Suprapubic skin (tissue), 4 donors: ENCODE measurements around the gene CDC37. TPM values are rescaled to one million over a fixed set of nuclear protein-coding genes. Genes with fewer than 3 reads are reported as not detected.
"Not testable (repeated sequence)": the region's sequence is repeated elsewhere in the genome, so short reads cannot be mapped to it uniquely, and the experiment has no call there.

Source experiments
- DNase-seq, 2 donors: peaks; one replicate each; pipeline ENCODE4 v3.0.0-alpha.2; 2019; ENCODE audit warnings: low spot score in 2 of 2
- H3K27ac ChIP-seq: fragments of 200-600 bp; sonication (generic); one replicate; pipeline ENCODE4 v1.5.1; 2019
- H3K27me3 ChIP-seq: fragments of 200-600 bp; sonication (generic); one replicate; pipeline ENCODE4 v1.5.1; 2019
- H3K36me3 ChIP-seq: fragments of 200-600 bp; sonication (generic); one replicate; pipeline ENCODE4 v1.5.1; 2019
- H3K4me1 ChIP-seq: fragments of 200-600 bp; sonication (generic); one replicate; pipeline ENCODE4 v1.5.1; 2019
- H3K4me3 ChIP-seq: fragments of 200-600 bp; sonication (generic); one replicate; pipeline ENCODE4 v1.5.1; 2019; ENCODE audit warnings: mild to moderate bottlenecking
- H3K9me3 ChIP-seq: fragments of 200-600 bp; sonication (generic); one replicate; pipeline ENCODE4 v1.5.1; 2019
- CTCF ChIP-seq, 2 donors: fragments of 200-600 bp in 1 of 2; fragments of 450-650 bp in 1 of 2; sonication (generic) in 1 of 2; IDR thresholded peaks; one replicate each; pipeline ENCODE4 v1.5.1; 2016 to 2019; ENCODE audit warnings: antibody characterized with exemption in 2 of 2, mild to moderate bottlenecking in 1 of 2, moderate library complexity in 1 of 2
- EP300 ChIP-seq: sonication (generic); formaldehyde crosslinking; IDR thresholded peaks from one replicate; pipeline ENCODE4 v1.6.1; 2017; ENCODE audit warnings: antibody characterized with exemption
- POLR2A ChIP-seq, 2 donors: fragments of 450-650 bp; IDR thresholded peaks; one replicate each; pipeline ENCODE4 v1.6.1; 2017; ENCODE audit warnings: antibody characterized with exemption in 2 of 2, mild to moderate bottlenecking in 2 of 2, moderate library complexity in 2 of 2
- POLR2AphosphoS5 ChIP-seq, 3 donors: sonication (generic); formaldehyde crosslinking; IDR thresholded peaks; one replicate each; pipeline ENCODE4 v1.6.1; 2017; ENCODE audit warnings: antibody characterized with exemption in 3 of 3
- WGBS: methylation state at CpG from one replicate; pipeline ENCODE4 v1.1.5; 2018; 5-methylcytosine and 5-hydroxymethylcytosine counted together
- total RNA-seq, 4 donors: library from RNA; depleted of rRNA; stranded (reverse); fragments of >200 nt; gene quantifications; one replicate each; pipeline ENCODE4 v1.1.0, GENCODE V29; 2016

Gene CDC37
- total RNA-seq, 4 donors from 2014 or later = 91.7 to 178 (median 109) TPM

- H3K36me3 ChIP-seq = peaks cover 21% of the 10 kb centered on the region
- no peaks in the 10 kb centered on the region for H3K27me3 ChIP-seq
- WGBS = 0% methylated on average over 19 of the region's 58 CpGs
- H3K4me3 ChIP-seq = peak within 1 kb of the TSS; percentile 84
- peaks cover 18% of the 10 kb centered on the region for H3K4me1 ChIP-seq
- peak; percentile 97 to 99 for DNase-seq
- TF ChIP-seq POLR2A (IDR thresholded peaks at IDR 0.05) (peak; percentile 26 to 47), CTCF (IDR thresholded peaks at IDR 0.05) (no peak), POLR2AphosphoS5 (IDR thresholded peaks at IDR 0.05) (peak in 1 of 3 donors; percentile 45), EP300 (no peak)
- H3K9me3 ChIP-seq = no peaks in the 10 kb centered on the region
- H3K27ac ChIP-seq = peak within 1 kb of the TSS; percentile 73
Observed at GRCh38 chr19:10380313-10381102, 22.8 kb downstream of the CDC37 start, which contains the start of gene TYK2. Gene TYK2, minus strand, starts transcription at chr19:10380572. Its CDS starts 2,166 bp downstream, at chr19:10378406.

GRCh38 chr19:10379880-10380312 is 23.4 kb downstream of the CDC37 start:
- TF ChIP-seq EP300 (no peak), POLR2AphosphoS5 (IDR thresholded peaks at IDR 0.05) (no peak), CTCF (IDR thresholded peaks at IDR 0.05) (no peak)
- no peak for DNase-seq
- H3K36me3 ChIP-seq = peaks cover 27% of the 10 kb centered on the region
- 0% methylated on average over 6 of the region's 10 CpGs for WGBS
- peaks cover 18% of the 10 kb centered on the region for H3K4me1 ChIP-seq
- peak overlapping the region; percentile 73 for H3K27ac ChIP-seq
- H3K27me3 ChIP-seq = no peaks in the 10 kb centered on the region
- no peaks in the 10 kb centered on the region for H3K9me3 ChIP-seq
- H3K4me3 ChIP-seq = peak overlapping the region; percentile 84

- Histone ChIP-seq H3K4me1 (peaks cover 18% of the 10 kb centered on the region), H3K4me3 (no peak overlapping the region), H3K27me3 (no peaks in the 10 kb centered on the region), H3K9me3 (no peaks in the 10 kb centered on the region), H3K36me3 (peaks cover 29% of the 10 kb centered on the region), H3K27ac (no peak overlapping the region)
- TF ChIP-seq EP300 = no peak
- no peak for TF ChIP-seq CTCF (IDR thresholded peaks at IDR 0.05)
- TF ChIP-seq POLR2A (IDR thresholded peaks at IDR 0.05) = no peak
- TF ChIP-seq POLR2AphosphoS5 (IDR thresholded peaks at IDR 0.05) = no peak
- 94% methylated on average over 7 of the region's 8 CpGs for whole genome bisulfite sequencing
- no peak for DNase-seq
Observed at GRCh38 chr19:10378124-10378523, 25.2 kb downstream of the CDC37 start.

- Histone ChIP-seq H3K4me1 (peaks cover 18% of the 10 kb centered on the region), H3K36me3 (peaks cover 35% of the 10 kb centered on the region)
- H3K9me3 ChIP-seq, H3K4me3 ChIP-seq, DNase-seq, H3K27ac ChIP-seq, H3K27me3 ChIP-seq: not testable (repeated sequence)
- WGBS = 98% methylated on average over 2 of the region's 2 CpGs
Observed at GRCh38 chr19:10377140-10377640, 26.2 kb downstream of the CDC37 start.

- TF ChIP-seq POLR2AphosphoS5 (IDR thresholded peaks at IDR 0.05) (no peak), POLR2A (IDR thresholded peaks at IDR 0.05) (no peak), CTCF (IDR thresholded peaks at IDR 0.05) (no peak), EP300 (no peak)
- Histone ChIP-seq H3K9me3 (no peaks in the 10 kb centered on the region), H3K36me3 (peaks cover 52% of the 10 kb centered on the region), H3K4me3 (no peak overlapping the region), H3K27me3 (no peaks in the 10 kb centered on the region), H3K27ac (no peak overlapping the region), H3K4me1 (peaks cover 12% of the 10 kb centered on the region)
- no peak for DNase-seq
- 83% methylated on average over 5 of the region's 5 CpGs for WGBS
Observed at GRCh38 chr19:10374931-10375330, 28.4 kb downstream of the CDC37 start.
